Ovary (tissue), 9 donors: ENCODE measurements around the gene DEDD2. TPM values are rescaled to one million over a fixed set of nuclear protein-coding genes. Genes with fewer than 3 reads are reported as not detected.

Experiments used
- DNase-seq, 5 donors: peaks; one replicate each; pipeline ENCODE4 v3.0.0-alpha.2; 2019 to 2020
- H3K27ac ChIP-seq, 2 donors: fragments of 200-600 bp; one replicate each; pipeline versions ENCODE4 v1.5.1 to v1.8.0; 2019 to 2022
- H3K27me3 ChIP-seq: fragments of 200-600 bp; one replicate; pipeline ENCODE4 v1.8.0; 2022
- H3K36me3 ChIP-seq: fragments of 200-600 bp; sonication (generic); one replicate; pipeline ENCODE4 v1.5.1; 2019
- H3K4me1 ChIP-seq: one replicate; pipeline ENCODE4 v1.8.1; 2013; ENCODE audit warnings: mild to moderate bottlenecking, moderate library complexity; ENCODE audit not compliant: insufficient read depth
- H3K4me3 ChIP-seq: fragments of 200-600 bp; sonication (generic); one replicate; pipeline ENCODE4 v1.5.1; 2017
- H3K9me3 ChIP-seq, 2 donors: fragments of 200-600 bp in 1 of 2; sonication (generic) in 1 of 2; one replicate each; pipeline versions ENCODE4 v1.5.1 to v1.8.1; 2013 to 2019; ENCODE audit warnings: mild to moderate bottlenecking in 1 of 2, moderate library complexity in 1 of 2
- EP300 ChIP-seq: sonication (generic); formaldehyde crosslinking; IDR thresholded peaks from one replicate; pipeline ENCODE4 v1.6.1; 2017; ENCODE audit warnings: antibody characterized with exemption
- POLR2A ChIP-seq: fragments of 450-650 bp; IDR thresholded peaks from one replicate; pipeline ENCODE4 v1.6.1; 2017; ENCODE audit warnings: antibody characterized with exemption, mild to moderate bottlenecking, moderate library complexity
- WGBS, 3 donors: extraction: QIAGEN DNeasy Blood & Tissue Kit in 1 of 3; methylation state at CpG; one replicate each; pipeline versions ENCODE4 v1.1.5 to v1.1.7; 2013 to 2017; 5-methylcytosine and 5-hydroxymethylcytosine counted together
- intact Hi-C, 4 donors: fragments of 100-400 bp; cut with DNase I; formaldehyde crosslinking; loops; one replicate each; pipeline versions ENCODE4 v1.11.0 to v1.15.1; 2022 to 2023
- polyA plus RNA-seq, 2 donors: library from polyadenylated mRNA; stranded (reverse); fragments of 200-250 nt in 1 of 2; fragments of 350-450 nt in 1 of 2; fragmentation: Illumina TruSeq in 1 of 2; extraction: RNeasy Lipid Tissue Mini Kit (QIAGEN cat#74804) in 1 of 2; gene quantifications; one replicate each; pipeline ENCODE4 v1.2.3, GENCODE V29; 2013 to 2014
- total RNA-seq, 7 donors: library from RNA; depleted of rRNA in 2 of 7; stranded (reverse); fragments of >200 nt in 2 of 7; fragmentation: NEBNext Ultra II Directional in 3 of 7; extraction: Animal tissue kit (Norgen Biotek cat#: 25700) in 3 of 7; gene quantifications; one replicate each; pipeline versions ENCODE4 v1.1.0 to v1.2.4, GENCODE V29; 2016 to 2023
- TF ChIP-seq, protein P1 (sequence below), 3 donors: fragments of 450-650 bp in 2 of 3; fragments of 200-600 bp in 1 of 3; IDR thresholded peaks; one replicate each; pipeline versions ENCODE4 v1.5.1 to v1.8.0; 2016 to 2022; ENCODE audit warnings: antibody characterized with exemption in 3 of 3, mild to moderate bottlenecking in 1 of 3
- donor health status: DM: no; HTN: no; CAD: no; lungs with moderate emphysema.
- donor health status: DM: no; HTN: no; CAD: no.
- donor health status: Bipolar disorder and iron deficiency.
- donor health status: DM: yes; HTN: yes; CAD: no.
- donor health status: DM: no; HTN: no; CAD: no.
- donor health status: DM: yes; HTN: yes; CAD: no.

The DEDD2 gene
- total and polyA plus RNA-seq, 9 donors, result 8.3 to 36.8 (median 25.1) TPM

DNA sequence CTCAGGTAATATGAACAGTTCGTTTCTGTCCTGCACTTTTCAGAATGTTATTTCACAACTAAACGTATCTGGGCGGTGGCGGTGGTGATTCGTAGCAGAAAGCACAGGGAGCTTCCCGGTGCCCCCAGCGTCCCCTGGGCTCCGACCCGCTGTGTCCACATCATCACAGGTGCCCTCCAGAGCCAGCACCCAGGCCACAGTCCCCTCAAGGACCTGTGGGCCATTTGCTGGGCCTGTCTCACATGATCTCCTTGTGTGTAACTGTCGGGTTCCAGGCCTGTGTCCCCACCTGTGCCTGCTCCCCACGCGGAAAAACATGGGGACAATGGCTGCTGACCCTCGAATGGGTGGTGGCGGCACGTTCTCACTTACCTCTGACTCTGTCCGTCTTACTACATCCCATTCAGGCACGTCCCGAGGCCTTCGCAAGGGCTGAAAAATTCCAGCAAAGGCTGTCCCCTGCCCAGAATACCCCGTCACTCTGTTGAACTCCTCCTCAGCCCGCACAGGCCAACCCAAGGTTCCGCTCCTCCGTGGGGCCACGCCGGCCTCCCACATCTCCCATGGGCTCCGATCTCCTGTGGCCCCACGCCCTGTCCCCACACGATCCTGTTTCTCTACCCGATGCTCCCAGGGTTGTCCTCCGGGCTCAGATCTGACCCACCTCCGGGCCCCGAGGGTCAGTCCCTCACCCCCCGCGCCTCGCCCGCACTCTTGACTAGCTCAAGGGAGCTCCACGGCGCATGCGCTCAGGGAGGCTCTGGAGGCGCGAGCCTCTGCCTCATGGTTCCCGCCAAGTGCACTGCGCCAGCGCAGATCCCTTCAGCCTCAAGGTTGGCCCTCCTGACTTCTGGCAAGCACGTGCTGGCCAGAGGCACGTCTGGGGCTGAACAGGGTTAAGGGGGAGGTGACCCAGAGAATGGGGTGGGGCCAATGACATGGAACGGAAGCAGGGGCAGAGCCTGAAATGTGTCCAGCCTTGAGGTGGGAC, 21.2 kb downstream of the DEDD2 start:
- DNase-seq, result no peak
- no peaks in the 10 kb centered on the region for H3K36me3 ChIP-seq
- H3K27me3 ChIP-seq, result no peaks in the 10 kb centered on the region
- H3K4me3 ChIP-seq, result no peak overlapping the region
- intact Hi-C loops, result no loop called here
- peaks cover 0 to 4% of the 10 kb centered on the region in 2 donors for H3K9me3 ChIP-seq
- 83 to 87% (median 86%) methylated on average over 47 of the region's 47 CpGs for WGBS, 3 donors
- no peaks in the 10 kb centered on the region for H3K4me1 ChIP-seq
- no peak overlapping the region for H3K27ac ChIP-seq
- TF ChIP-seq EP300 (no peak), POLR2A (no peak)
- TF ChIP-seq, protein P1, sequence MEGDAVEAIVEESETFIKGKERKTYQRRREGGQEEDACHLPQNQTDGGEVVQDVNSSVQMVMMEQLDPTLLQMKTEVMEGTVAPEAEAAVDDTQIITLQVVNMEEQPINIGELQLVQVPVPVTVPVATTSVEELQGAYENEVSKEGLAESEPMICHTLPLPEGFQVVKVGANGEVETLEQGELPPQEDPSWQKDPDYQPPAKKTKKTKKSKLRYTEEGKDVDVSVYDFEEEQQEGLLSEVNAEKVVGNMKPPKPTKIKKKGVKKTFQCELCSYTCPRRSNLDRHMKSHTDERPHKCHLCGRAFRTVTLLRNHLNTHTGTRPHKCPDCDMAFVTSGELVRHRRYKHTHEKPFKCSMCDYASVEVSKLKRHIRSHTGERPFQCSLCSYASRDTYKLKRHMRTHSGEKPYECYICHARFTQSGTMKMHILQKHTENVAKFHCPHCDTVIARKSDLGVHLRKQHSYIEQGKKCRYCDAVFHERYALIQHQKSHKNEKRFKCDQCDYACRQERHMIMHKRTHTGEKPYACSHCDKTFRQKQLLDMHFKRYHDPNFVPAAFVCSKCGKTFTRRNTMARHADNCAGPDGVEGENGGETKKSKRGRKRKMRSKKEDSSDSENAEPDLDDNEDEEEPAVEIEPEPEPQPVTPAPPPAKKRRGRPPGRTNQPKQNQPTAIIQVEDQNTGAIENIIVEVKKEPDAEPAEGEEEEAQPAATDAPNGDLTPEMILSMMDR (IDR thresholded peaks at IDR 0.05), result no peak

DNA sequence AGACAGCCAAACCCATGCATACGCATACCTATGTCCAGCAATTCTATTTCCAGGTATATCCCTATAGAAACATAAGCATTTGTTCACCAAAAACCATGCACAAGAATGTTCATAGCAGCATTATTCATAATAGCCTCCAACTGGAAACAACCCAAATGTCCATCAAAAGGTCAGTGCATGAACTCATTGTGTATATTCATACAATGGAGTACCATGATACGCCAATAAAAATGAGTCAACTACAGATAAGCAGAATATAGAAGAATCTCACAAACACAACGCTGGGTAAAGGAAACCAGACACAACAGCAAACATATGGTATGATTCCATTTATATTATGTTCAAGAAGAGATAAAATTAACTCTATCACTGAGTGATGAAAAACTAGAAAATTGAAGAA, 23.8 kb downstream of the DEDD2 start:
- Histone ChIP-seq H3K4me1 (no peaks in the 10 kb centered on the region), H3K36me3 (no peaks in the 10 kb centered on the region), H3K9me3 (peaks cover 0 to 4% of the 10 kb centered on the region in 2 donors), H3K27ac (no peak overlapping the region), H3K4me3 (no peak overlapping the region), H3K27me3 (no peaks in the 10 kb centered on the region)
- TF ChIP-seq EP300 (no peak), POLR2A (no peak)
- TF ChIP-seq, protein P1 (IDR thresholded peaks at IDR 0.05), result no peak
- no peak for DNase-seq
- WGBS, 3 donors, result 45 to 68% (median 52%) methylated on average over 3 of the region's 3 CpGs
- intact Hi-C loops, result no loop called here

DNA sequence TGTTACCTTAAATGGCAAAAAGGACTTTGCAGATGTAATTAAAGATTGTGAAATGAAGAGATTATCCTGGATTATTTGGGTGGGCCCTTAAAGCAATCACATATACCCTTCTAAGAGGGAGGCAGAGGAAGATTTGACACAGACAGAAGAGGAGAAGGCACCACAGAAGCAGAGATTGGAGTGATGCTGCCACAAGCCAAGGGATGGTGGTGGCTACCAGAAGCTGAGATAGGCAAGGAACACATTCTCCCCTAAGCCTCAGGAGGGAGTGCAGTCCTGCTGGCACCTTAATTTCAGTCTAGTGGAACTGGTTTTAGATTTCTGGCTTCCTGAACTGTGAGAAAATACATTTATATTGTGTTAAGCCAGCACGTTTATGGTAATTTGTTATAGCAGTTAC, 24.2 kb downstream of the DEDD2 start:
- no peak overlapping the region for H3K4me3 ChIP-seq
- H3K4me1 ChIP-seq, result no peaks in the 10 kb centered on the region
- TF ChIP-seq, protein P1 (IDR thresholded peaks at IDR 0.05), result no peak
- no peak for TF ChIP-seq POLR2A
- no peak for TF ChIP-seq EP300
- intact Hi-C loops, result no loop called here
- no peak for DNase-seq
- no peaks in the 10 kb centered on the region for H3K36me3 ChIP-seq
- H3K27ac ChIP-seq, result no peak overlapping the region
- WGBS, 3 donors, result 64 to 79% (median 67%) methylated on average over 1 of the region's 1 CpG
- H3K9me3 ChIP-seq, result peaks cover 0 to 4% of the 10 kb centered on the region in 2 donors
- no peaks in the 10 kb centered on the region for H3K27me3 ChIP-seq

DNA sequence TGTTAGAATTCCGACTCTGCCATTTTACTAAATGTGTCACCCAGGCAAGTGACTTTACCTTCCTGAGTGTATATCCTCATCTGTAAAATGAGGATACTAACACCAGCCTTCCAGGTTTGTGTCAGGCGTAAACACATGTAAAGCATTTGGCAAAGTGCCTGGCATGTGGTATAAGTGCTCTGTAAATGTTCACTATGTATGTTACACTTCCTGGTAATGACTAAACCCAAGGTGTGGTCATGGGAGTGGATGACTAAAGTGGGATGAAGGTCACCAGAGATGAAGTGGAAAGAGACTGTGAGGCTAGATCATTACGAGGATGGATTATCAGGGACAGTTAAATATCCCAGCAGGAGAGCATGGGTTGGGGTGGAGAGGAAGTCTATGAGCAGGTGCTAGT, 25.6 kb downstream of the DEDD2 start:
- DNase-seq, result no peak
- Histone ChIP-seq H3K4me1 (no peaks in the 10 kb centered on the region), H3K4me3 (no peak overlapping the region), H3K36me3 (no peaks in the 10 kb centered on the region), H3K27ac (no peak overlapping the region), H3K27me3 (no peaks in the 10 kb centered on the region), H3K9me3 (peaks cover 0 to 4% of the 10 kb centered on the region in 2 donors)
- no peak for TF ChIP-seq EP300
- TF ChIP-seq, protein P1 (IDR thresholded peaks at IDR 0.05), result no peak
- no peak for TF ChIP-seq POLR2A
- 61 to 72% (median 64%) methylated on average over 3 of the region's 3 CpGs for WGBS, 3 donors
- intact Hi-C loops, result no loop called here
